Mammary epithelial cell (primary cell): ENCODE data around the gene RGCC.

Source experiments
- EZH2 ChIP-seq: IDR thresholded peaks from 2 replicates; pipeline ENCODE4 v1.6.1; 2012; ENCODE audit warnings: low read length, inconsistent platforms, borderline replicate concordance
- TF ChIP-seq, protein P1 (sequence below), 2 donors: IDR thresholded peaks in 1 of 2; conservative IDR thresholded peaks in 1 of 2; 2 replicates each; pipeline ENCODE4 v1.5.1; 2011 to 2012; ENCODE audit warnings: inconsistent platforms in 2 of 2, low read length in 2 of 2, mild to moderate bottlenecking in 2 of 2, control low read depth in 1 of 2, low read depth in 1 of 2; ENCODE audit not compliant: insufficient read depth in 1 of 2; ENCODE audit errors: extremely low read depth in 1 of 2

DNA sequence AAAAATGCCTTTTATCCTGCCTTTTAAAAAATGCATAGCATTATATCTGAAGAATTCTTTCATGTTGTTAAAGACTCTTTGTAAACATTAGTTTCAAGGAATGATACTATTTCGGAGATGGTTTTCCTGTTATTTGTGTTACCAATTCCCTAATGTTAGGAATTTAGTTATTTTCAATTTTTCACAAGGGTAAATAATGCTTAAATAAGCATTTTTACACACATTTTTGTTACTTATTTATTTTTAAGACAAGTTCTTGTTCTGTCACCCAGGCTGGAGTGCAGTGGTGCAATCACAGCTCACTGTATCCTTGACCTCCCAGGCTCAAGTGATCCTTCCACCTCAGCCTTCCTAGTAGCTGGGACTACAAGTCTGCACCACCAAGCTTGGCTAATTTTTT, 49.0 kb downstream of the RGCC start:
- no peak for TF ChIP-seq EZH2
- TF ChIP-seq, protein P1, sequence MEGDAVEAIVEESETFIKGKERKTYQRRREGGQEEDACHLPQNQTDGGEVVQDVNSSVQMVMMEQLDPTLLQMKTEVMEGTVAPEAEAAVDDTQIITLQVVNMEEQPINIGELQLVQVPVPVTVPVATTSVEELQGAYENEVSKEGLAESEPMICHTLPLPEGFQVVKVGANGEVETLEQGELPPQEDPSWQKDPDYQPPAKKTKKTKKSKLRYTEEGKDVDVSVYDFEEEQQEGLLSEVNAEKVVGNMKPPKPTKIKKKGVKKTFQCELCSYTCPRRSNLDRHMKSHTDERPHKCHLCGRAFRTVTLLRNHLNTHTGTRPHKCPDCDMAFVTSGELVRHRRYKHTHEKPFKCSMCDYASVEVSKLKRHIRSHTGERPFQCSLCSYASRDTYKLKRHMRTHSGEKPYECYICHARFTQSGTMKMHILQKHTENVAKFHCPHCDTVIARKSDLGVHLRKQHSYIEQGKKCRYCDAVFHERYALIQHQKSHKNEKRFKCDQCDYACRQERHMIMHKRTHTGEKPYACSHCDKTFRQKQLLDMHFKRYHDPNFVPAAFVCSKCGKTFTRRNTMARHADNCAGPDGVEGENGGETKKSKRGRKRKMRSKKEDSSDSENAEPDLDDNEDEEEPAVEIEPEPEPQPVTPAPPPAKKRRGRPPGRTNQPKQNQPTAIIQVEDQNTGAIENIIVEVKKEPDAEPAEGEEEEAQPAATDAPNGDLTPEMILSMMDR (conservative IDR thresholded peaks at IDR 0.05 in 1 of 2, IDR thresholded peaks at IDR 0.05 in 1 of 2; ENCODE audit: extremely low read depth in 1 of 2, insufficient read depth in 1 of 2, low read depth in 1 of 2, low read length in 2 of 2): no peak
